Left kidney (tissue), 2 donors: ENCODE results near the gene CCL4. TPM values are rescaled to one million over a fixed set of nuclear protein-coding genes. Genes with fewer than 3 reads are reported as not detected.

Source experiments
- DNase-seq: peaks from one replicate; pipeline ENCODE4 v3.0.0-alpha.2; 2013
- polyA plus RNA-seq: library from polyadenylated mRNA; unstranded; fragments of 120-200 nt; gene quantifications from one replicate; pipeline ENCODE4 v1.2.1, GENCODE V29; 2013; ENCODE audit not compliant: insufficient read length

Gene CCL4
- polyA plus RNA-seq, 1 donor = 1.7 TPM

DNA sequence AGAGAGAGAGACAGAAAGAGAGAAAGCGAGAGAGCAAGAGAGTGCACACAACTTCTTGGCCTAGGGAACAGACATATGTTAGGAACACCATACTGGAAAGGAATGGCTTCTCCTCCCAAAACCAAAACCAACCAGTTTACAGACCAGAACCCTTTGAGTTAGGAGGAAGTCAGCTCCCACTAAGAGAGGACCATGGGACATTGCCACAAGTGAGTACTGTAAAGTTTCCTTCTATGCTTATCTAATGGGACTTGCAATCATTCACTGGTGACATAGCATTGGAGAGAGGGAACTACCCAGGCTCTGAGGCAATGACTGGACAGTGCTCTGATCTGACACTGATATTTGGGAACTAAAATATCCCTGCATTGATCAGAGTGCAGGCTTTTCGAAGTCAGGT lies 40.4 kb downstream of the CCL4 start:
- no peak for DNase-seq

DNA sequence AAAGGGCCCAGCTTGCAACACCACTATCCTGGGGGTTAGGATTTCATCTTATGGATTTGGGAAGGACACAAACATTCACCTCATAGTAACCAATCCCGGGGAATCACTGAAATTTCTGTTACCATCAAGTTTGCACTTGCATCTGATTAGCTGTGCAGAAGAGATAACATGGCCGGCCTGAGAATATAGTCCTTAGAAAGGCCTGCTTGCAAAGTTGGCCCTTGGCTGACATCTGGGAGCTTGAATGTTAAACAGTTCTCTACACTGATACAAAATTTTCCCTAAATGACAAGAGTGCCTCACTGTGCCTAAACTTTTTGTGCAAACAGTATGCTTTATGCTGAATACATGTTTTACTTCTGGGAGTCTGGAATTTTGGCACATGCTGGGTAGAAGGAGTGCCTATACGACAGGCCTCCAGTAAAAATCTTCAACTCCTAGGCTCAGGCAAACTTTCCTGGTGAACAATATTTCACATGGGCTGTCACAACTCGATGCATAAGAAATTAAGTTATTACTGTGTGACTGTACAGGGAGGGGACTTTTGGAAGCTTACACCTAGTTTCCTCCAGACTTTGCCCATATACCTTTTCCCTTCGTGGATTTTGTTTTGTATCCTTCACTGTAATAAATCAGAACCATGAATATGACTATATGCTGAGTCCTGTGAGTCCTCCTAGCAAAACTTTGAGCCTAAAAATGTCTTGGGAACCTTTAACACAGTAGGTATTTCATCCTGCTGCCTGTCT lies 41.5 kb downstream of the CCL4 start:
- DNase-seq = no peak

GRCh38 chr17:36147601-36148000 lies 44.0 kb downstream of the CCL4 start:
- no peak for DNase-seq

DNA sequence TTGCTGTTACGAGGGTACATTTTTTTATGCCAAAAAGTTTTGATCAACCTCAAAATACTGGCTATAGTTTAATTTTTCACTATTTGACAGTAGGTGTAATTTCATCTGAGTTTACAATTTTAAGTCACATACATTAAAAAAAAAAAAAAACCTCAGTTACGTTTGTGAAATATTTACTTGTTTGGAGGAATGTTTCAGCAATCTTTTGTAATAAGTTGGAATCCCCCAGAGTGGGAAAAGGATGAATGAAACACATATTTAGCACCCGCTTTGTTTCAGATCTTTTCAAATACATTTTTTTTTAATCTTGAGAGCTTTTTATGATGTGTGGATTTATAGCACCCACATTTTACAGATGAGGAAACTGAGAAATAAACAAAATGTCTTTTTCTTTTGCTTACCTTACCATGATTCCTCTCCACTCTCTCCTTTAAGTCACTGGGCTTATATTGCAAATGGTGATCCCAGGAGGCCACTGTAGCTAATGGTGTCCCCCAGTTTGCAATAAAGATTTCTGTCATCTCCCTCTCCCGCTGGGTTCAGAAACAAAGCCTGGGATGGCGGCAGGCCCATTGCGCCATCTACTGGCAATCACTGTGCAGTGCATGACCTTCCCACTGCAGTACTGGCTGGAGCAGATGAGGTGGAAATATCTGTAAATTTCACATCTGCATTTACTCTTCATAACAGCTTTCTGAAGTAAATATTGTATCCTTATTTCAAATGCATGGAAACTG lies 45.1 kb downstream of the CCL4 start:
- peak; percentile 59 for DNase-seq

- DNase-seq = no peak
Measured at GRCh38 chr17:36149296-36149820, 45.7 kb downstream of the CCL4 start.

DNA sequence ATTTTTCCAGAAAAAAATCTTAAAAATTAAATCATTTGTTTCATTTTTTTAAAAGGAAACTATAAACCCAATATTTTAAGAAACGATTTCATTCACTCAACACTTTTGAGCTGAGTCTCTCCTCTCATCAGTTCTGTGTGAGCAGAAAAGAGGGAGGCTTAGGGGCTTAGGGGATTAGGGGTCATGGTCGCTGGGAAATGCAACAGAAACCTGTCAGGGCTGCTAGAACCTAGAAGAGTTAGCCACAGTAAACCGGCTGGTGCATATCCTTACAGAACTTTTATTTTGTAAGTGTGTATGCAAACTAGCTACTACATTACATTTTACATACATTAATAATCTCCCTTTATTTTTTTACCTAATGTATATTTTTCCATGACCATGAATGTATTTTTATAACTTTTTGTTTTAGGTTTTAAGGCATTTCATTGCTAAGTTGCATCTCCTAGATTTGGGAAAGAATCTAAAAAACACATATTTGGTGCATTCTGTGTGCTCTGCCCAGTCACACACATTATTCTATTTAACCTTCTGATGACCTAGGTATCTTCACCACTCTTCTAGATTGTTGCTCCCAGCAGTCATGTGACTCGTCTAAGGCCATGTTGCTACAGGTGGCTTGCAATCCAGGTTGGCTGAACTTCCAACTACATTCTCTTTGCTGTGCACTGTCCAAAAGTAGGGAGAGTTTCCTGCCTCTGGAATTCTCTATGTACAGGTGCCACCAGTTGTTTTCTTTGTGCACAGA lies 48.4 kb downstream of the CCL4 start:
- no peak for DNase-seq

GRCh38 chr17:36152639-36153120 lies 49.1 kb downstream of the CCL4 start:
- no peak for DNase-seq

GRCh38 chr17:36153895-36154610 lies 50.4 kb downstream of the CCL4 start:
- DNase-seq = no peak

Other genes starting within 250 kb of the CCL4 start
- 0.20 TPM for gene HEATR9, start 234.9 kb upstream of the CCL4 start, polyA plus RNA-seq
- gene CCL5, start 223.5 kb upstream of the CCL4 start, polyA plus RNA-seq = 1.5 TPM
- 3.1 TPM for gene RDM1, start 173.1 kb upstream of the CCL4 start, polyA plus RNA-seq
- not detected for gene LYZL6, start 160.1 kb upstream of the CCL4 start, polyA plus RNA-seq
- gene CCL16, start 122.3 kb upstream of the CCL4 start, polyA plus RNA-seq = 0.20 TPM
- gene CCL14, start 117.1 kb upstream of the CCL4 start, polyA plus RNA-seq = 18.0 TPM
- gene CCL15, start 102.3 kb upstream of the CCL4 start, polyA plus RNA-seq = 7.5 TPM
- 0.48 TPM for gene CCL23, start 85.9 kb upstream of the CCL4 start, polyA plus RNA-seq
- not detected for gene CCL18, start 39.6 kb upstream of the CCL4 start, polyA plus RNA-seq
- gene CCL3, start 13.7 kb upstream of the CCL4 start, polyA plus RNA-seq = 3.9 TPM
- gene TBC1D3B, start 72.8 kb downstream of the CCL4 start, polyA plus RNA-seq = 16.2 TPM
- gene CCL3L1, start 92.9 kb downstream of the CCL4 start, polyA plus RNA-seq = 0.91 TPM
- gene CCL4L2, start 107.2 kb downstream of the CCL4 start, polyA plus RNA-seq = 1.4 TPM
- 0.57 TPM for gene TBC1D3I, start 160.7 kb downstream of the CCL4 start, polyA plus RNA-seq
- not detected for gene TBC1D3G, start 220.1 kb downstream of the CCL4 start, polyA plus RNA-seq